Neuronal stem cell (in vitro differentiated cells): ENCODE data around the gene LZTS2.

Source experiments
- DNase-seq: peaks from one replicate; pipeline ENCODE4 v3.0.0-alpha.2; 2013; ENCODE audit warnings: low spot score
- H2AFZ ChIP-seq: one replicate; pipeline ENCODE4 v1.6.1; 2013; ENCODE audit warnings: mild to moderate bottlenecking, low read length, inconsistent platforms
- H2AK5ac ChIP-seq: 2 replicates; pipeline ENCODE4 v1.6.1; 2013; ENCODE audit warnings: low read depth, mild to moderate bottlenecking, inconsistent platforms, low read length, moderate library complexity, mixed read lengths
- H2BK120ac ChIP-seq: 2 replicates; pipeline ENCODE4 v1.6.1; 2013; ENCODE audit warnings: low read depth, mild to moderate bottlenecking, inconsistent platforms, low read length, moderate library complexity, mixed read lengths
- H2BK12ac ChIP-seq: one replicate; pipeline ENCODE4 v1.6.1; 2013; ENCODE audit warnings: low read length, inconsistent platforms
- H2BK15ac ChIP-seq: 2 replicates; pipeline ENCODE4 v1.6.1; 2013; ENCODE audit warnings: mild to moderate bottlenecking, low read length, inconsistent platforms, mixed read lengths
- H2BK5ac ChIP-seq: one replicate; pipeline ENCODE4 v1.6.1; 2013; ENCODE audit warnings: inconsistent platforms, mild to moderate bottlenecking, low read length, moderate library complexity
- H3K14ac ChIP-seq: one replicate; pipeline ENCODE4 v1.6.1; 2013; ENCODE audit warnings: low read length, inconsistent platforms
- H3K18ac ChIP-seq: 2 replicates; pipeline ENCODE4 v1.6.1; 2013; ENCODE audit warnings: low read length, inconsistent platforms
- H3K23ac ChIP-seq: 2 replicates; pipeline ENCODE4 v1.6.1; 2013; ENCODE audit warnings: low read depth, mild to moderate bottlenecking, mixed read lengths, low read length, inconsistent platforms; ENCODE audit not compliant: poor library complexity
- H3K27ac ChIP-seq: replicated peaks from 3 replicates; pipeline ENCODE4 v1.5.1; 2013; ENCODE audit warnings: low read length, inconsistent platforms
- H3K27me3 ChIP-seq, 3 experiments: 2 replicates each; pipeline ENCODE4 v1.6.1; 2013; ENCODE audit warnings: low read length in 3 of 3, mild to moderate bottlenecking in 2 of 3, inconsistent platforms in 1 of 3, low read depth in 1 of 3, mixed read lengths in 1 of 3, moderate library complexity in 1 of 3; ENCODE audit not compliant: control insufficient read depth in 3 of 3, insufficient read depth in 3 of 3
- H3K36me3 ChIP-seq, 2 donors: replicated peaks in 1 of 2; 2 replicates each; pipeline ENCODE4 v1.6.1; 2013; ENCODE audit warnings: low read length in 2 of 2; ENCODE audit not compliant: control insufficient read depth in 2 of 2, insufficient read depth in 2 of 2
- H3K4ac ChIP-seq: 2 replicates; pipeline ENCODE4 v1.6.1; 2013; ENCODE audit warnings: inconsistent platforms, mild to moderate bottlenecking, low read length, moderate library complexity
- H3K4me1 ChIP-seq, 2 donors: 1 replicate in 1 of 2; 2 replicates in 1 of 2; pipeline ENCODE4 v1.6.1; 2013; ENCODE audit warnings: low read length in 2 of 2, low read depth in 1 of 2; ENCODE audit not compliant: control insufficient read depth in 2 of 2, insufficient read depth in 1 of 2
- H3K4me2 ChIP-seq: one replicate; pipeline ENCODE4 v1.6.1; 2013; ENCODE audit warnings: mild to moderate bottlenecking, low read length, inconsistent platforms; ENCODE audit not compliant: insufficient read depth, poor library complexity, severe bottlenecking
- H3K4me3 ChIP-seq, 2 donors: 2 replicates each; pipeline ENCODE4 v1.5.1; 2013; ENCODE audit warnings: low read length in 2 of 2, mild to moderate bottlenecking in 2 of 2, inconsistent platforms in 1 of 2, moderate library complexity in 1 of 2
- H3K79me1 ChIP-seq: one replicate; pipeline ENCODE4 v1.6.1; 2013; ENCODE audit warnings: low read depth, mild to moderate bottlenecking, inconsistent platforms, low read length, moderate library complexity
- H3K9ac ChIP-seq: one replicate; pipeline ENCODE4 v1.6.1; 2013; ENCODE audit warnings: mild to moderate bottlenecking, low read depth, low read length, inconsistent platforms; ENCODE audit not compliant: poor library complexity
- H3K9me3 ChIP-seq, 2 donors: replicated peaks in 1 of 2; 2 replicates each; pipeline versions ENCODE3 to v1.6.1; 2013; ENCODE audit warnings: low read length in 2 of 2, mild to moderate bottlenecking in 2 of 2, inconsistent platforms in 1 of 2, low read depth in 1 of 2, mixed read lengths in 1 of 2, moderate library complexity in 1 of 2; ENCODE audit not compliant: control insufficient read depth in 2 of 2, insufficient read depth in 1 of 2
- H4K8ac ChIP-seq: one replicate; pipeline ENCODE4 v1.6.1; 2013; ENCODE audit warnings: low read depth, mild to moderate bottlenecking, inconsistent platforms, low read length, moderate library complexity
- H4K91ac ChIP-seq: one replicate; pipeline ENCODE4 v1.6.1; 2013; ENCODE audit warnings: low read length, low read depth, mild to moderate bottlenecking, inconsistent platforms; ENCODE audit not compliant: poor library complexity
- WGBS, 2 donors: extraction: QIAGEN DNeasy Blood & Tissue Kit; methylation state at CpG; one replicate each; pipeline ENCODE4 v1.1.7; 2013; ENCODE audit warnings: missing lambda C conversion rate in 2 of 2, mixed read lengths in 1 of 2; ENCODE audit not compliant: insufficient read length in 2 of 2, insufficient replicate concordance in 1 of 2; ENCODE audit errors: extremely low coverage in 2 of 2; 5-methylcytosine and 5-hydroxymethylcytosine counted together

LZTS2 gene

GRCh38 chr10:100995181-100995580 lies 4.4 kb upstream of the LZTS2 start:
- Histone ChIP-seq H3K4me2 (no peak overlapping the region), H2BK5ac (no peak overlapping the region), H2BK120ac (no peak overlapping the region), H3K4me1 (peaks cover 10% of the 10 kb centered on the region in 2 donors), H2AK5ac (no peak overlapping the region), H3K18ac (no peak overlapping the region), H3K79me1 (peaks cover 4% of the 10 kb centered on the region), H3K4ac (no peak overlapping the region), H4K91ac (no peak overlapping the region), H3K27ac (no peak overlapping the region), H3K23ac (no peak overlapping the region), H3K36me3 (peaks cover 27 to 35% of the 10 kb centered on the region in 2 donors), H3K9me3 (no peaks in the 10 kb centered on the region), H3K27me3 (no peaks in the 10 kb centered on the region), H2BK12ac (no peak overlapping the region), H2AFZ (no peak overlapping the region), H2BK15ac (no peak overlapping the region), H3K9ac (no peak overlapping the region), H4K8ac (no peak overlapping the region), H3K4me3 (no peak overlapping the region), H3K14ac (no peak overlapping the region)
- no peak for DNase-seq
- no CpG with 5 or more reads among the region's 6 CpGs for WGBS, 2 donors

GRCh38 chr10:100996678-100997359 lies 2.8 kb upstream of the LZTS2 start:
- Histone ChIP-seq H3K23ac (peak overlapping the region; percentile 96), H3K18ac (peak overlapping the region; percentile 95), H3K9me3 (no peaks in the 10 kb centered on the region), H2AFZ (peak overlapping the region; percentile 95), H3K14ac (peak overlapping the region; percentile 58), H3K4me1 (peaks cover 20 to 22% of the 10 kb centered on the region in 2 donors), H2AK5ac (peak overlapping the region; percentile 70), H3K4ac (no peak overlapping the region), H3K9ac (peak overlapping the region; percentile 94), H3K27me3 (no peaks in the 10 kb centered on the region), H3K4me3 (peak overlapping the region; percentile 92 to 99), H3K36me3 (peaks cover 14 to 23% of the 10 kb centered on the region in 2 donors), H3K27ac (peak overlapping the region; percentile 94), H2BK15ac (peak overlapping the region; percentile 95), H2BK120ac (peak overlapping the region; percentile 78), H3K79me1 (peaks cover 10% of the 10 kb centered on the region), H4K91ac (no peak overlapping the region), H2BK5ac (no peak overlapping the region), H2BK12ac (no peak overlapping the region), H3K4me2 (peak overlapping the region; percentile 97), H4K8ac (no peak overlapping the region)
- peak; percentile 59 for DNase-seq
- no CpG with 5 or more reads among the region's 46 CpGs for WGBS, 2 donors

- Histone ChIP-seq H3K79me1 (peaks cover 16% of the 10 kb centered on the region), H3K9ac (peak overlapping the region; percentile 94), H2BK5ac (peak overlapping the region; percentile 49), H3K23ac (peak overlapping the region; percentile 96), H2BK120ac (peak overlapping the region; percentile 78), H3K9me3 (no peaks in the 10 kb centered on the region), H3K18ac (peak overlapping the region; percentile 95), H3K4me1 (peaks cover 23 to 25% of the 10 kb centered on the region in 2 donors), H3K14ac (peak overlapping the region; percentile 58), H3K4me3 (peak overlapping the region; percentile 92 to 99), H3K4me2 (peak overlapping the region; percentile 97), H4K91ac (no peak overlapping the region), H3K36me3 (peaks cover 18 to 31% of the 10 kb centered on the region in 2 donors), H2AFZ (peak overlapping the region; percentile 95), H2BK15ac (peak overlapping the region; percentile 87), H2BK12ac (peak overlapping the region; percentile 24), H2AK5ac (peak overlapping the region; percentile 70), H3K27me3 (no peaks in the 10 kb centered on the region), H3K4ac (no peak overlapping the region), H3K27ac (peak overlapping the region; percentile 94), H4K8ac (no peak overlapping the region)
- WGBS, 2 donors = no CpG with 5 or more reads among the region's 66 CpGs
- peak; percentile 75 for DNase-seq
These were observed 2.0 kb upstream of the LZTS2 start for GRCh38 chr10:100997360-100998182.
